Bone marrow (tissue), 2 donors: ENCODE measurements around the gene HACD2.
A peak's percentile ranks its signal among the peaks of the same experiment; 100 is the strongest.

Source experiments
- DNase-seq, 2 donors: peaks; one replicate each; lab custom pipeline; 2025; lab: John Stamatoyannopoulos, UW

The HACD2 gene

GRCh38 chr3:123571264-123571972 is 13.4 kb downstream of the HACD2 start:
- DNase-seq, result peak in 1 of 2 donors; percentile 19

GRCh38 chr3:123568875-123569274 is 16.0 kb downstream of the HACD2 start:
- DNase-seq, result no peak

GRCh38 chr3:123568034-123568433 is 16.8 kb downstream of the HACD2 start:
- no peak for DNase-seq

GRCh38 chr3:123564056-123564455 is 20.8 kb downstream of the HACD2 start:
- no peak for DNase-seq

- DNase-seq, result no peak
Measured at GRCh38 chr3:123562547-123562946, 22.3 kb downstream of the HACD2 start.

GRCh38 chr3:123561188-123561587 is 23.7 kb downstream of the HACD2 start:
- no peak for DNase-seq

- DNase-seq, result peak in 1 of 2 donors; percentile 47
Measured at GRCh38 chr3:123559040-123559861, 25.6 kb downstream of the HACD2 start.

GRCh38 chr3:123553536-123553935 is 31.3 kb downstream of the HACD2 start:
- no peak for DNase-seq

- DNase-seq, result no peak
Measured at GRCh38 chr3:123552768-123553167, 32.1 kb downstream of the HACD2 start.

GRCh38 chr3:123552095-123552714 is 32.6 kb downstream of the HACD2 start:
- DNase-seq, result peak in 1 of 2 donors; percentile 39

- DNase-seq, result no peak
Measured at GRCh38 chr3:123547881-123548519, 36.9 kb downstream of the HACD2 start.

- DNase-seq, result no peak
Measured at GRCh38 chr3:123546133-123546755, 38.6 kb downstream of the HACD2 start.

- DNase-seq, result no peak
Measured at GRCh38 chr3:123543950-123544349, 40.9 kb downstream of the HACD2 start.

- DNase-seq, result no peak
Measured at GRCh38 chr3:123540285-123540684, 44.6 kb downstream of the HACD2 start.

GRCh38 chr3:123536153-123536895 is 48.5 kb downstream of the HACD2 start:
- DNase-seq, result no peak

GRCh38 chr3:123535580-123535979 is 49.3 kb downstream of the HACD2 start:
- no peak for DNase-seq

- DNase-seq, result no peak
Measured at GRCh38 chr3:123534264-123534663, 50.6 kb downstream of the HACD2 start.

GRCh38 chr3:123533554-123534159 is 51.2 kb downstream of the HACD2 start:
- no peak for DNase-seq

GRCh38 chr3:123528130-123528529 is 56.7 kb downstream of the HACD2 start:
- DNase-seq, result no peak

- no peak for DNase-seq
Measured at GRCh38 chr3:123527046-123527445, 57.8 kb downstream of the HACD2 start.

- DNase-seq, result no peak
Measured at GRCh38 chr3:123526474-123526873, 58.4 kb downstream of the HACD2 start.
